Measurements from ENCODE around the gene AEN.
A peak's percentile ranks its signal among the peaks of the same experiment; 100 is the strongest.

AEN gene

DNA sequence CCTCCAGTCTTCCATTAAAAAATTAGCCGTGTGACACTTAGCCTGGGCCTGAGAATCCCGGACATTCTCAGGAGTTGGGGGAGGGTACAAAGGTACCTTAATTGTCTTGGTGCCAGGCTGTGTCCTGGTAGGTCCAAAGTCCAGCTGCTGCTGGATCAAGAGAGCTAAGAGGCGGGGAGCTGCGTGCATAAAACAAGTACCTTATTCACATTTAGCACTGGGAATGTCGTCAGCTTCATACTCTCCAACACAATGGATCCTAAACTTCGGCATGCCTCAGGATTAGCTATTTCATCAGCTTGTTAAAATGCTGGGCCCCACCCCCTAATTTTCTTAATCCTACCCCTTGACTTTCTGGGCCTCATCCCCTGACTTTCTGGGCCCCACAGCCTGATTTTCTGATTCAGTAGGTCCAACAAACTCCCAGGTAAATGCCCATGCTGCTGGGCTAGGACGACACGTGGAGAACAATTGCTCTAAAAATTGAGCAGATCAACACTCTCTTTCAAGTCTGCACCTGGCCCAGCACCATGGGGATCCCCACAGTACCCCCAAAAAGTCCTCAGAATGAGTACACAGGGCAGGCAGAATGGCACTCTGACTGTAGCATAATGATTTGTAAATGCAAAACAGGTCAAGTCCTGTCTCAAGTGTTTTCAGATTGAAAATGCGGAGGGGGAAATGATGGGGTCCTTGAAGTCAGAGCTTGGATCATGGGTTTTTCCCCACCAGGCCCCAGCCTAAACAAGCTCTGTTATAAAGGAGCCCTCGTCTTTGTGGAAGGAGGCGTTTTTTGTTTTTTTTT is 5.6 kb upstream of the AEN start:
- Histone ChIP-seq H3K27ac (ENCODE audit: low read depth, low read length) (no peak overlapping the region), H3K27me3 (ENCODE audit: insufficient read depth, low read length) (no peaks in the 10 kb centered on the region), H3K4me1 (ENCODE audit: control insufficient read depth, insufficient read depth, low read length, unreplicated experiment) (peaks cover 8% of the 10 kb centered on the region), H3K4me3 (ENCODE audit: low read depth, low read length) (no peak overlapping the region), H2AFZ (ENCODE audit: low read length, unreplicated experiment) (no peak overlapping the region), H3K79me2 (ENCODE audit: control insufficient read depth, insufficient read depth, low read length, unreplicated experiment) (no peaks in the 10 kb centered on the region), H3K36me3 (ENCODE audit: insufficient read depth, low read length) (no peaks in the 10 kb centered on the region)

- Histone ChIP-seq H3K27me3 (ENCODE audit: insufficient read depth, low read length) (no peaks in the 10 kb centered on the region), H2AFZ (ENCODE audit: low read length, unreplicated experiment) (no peak overlapping the region), H3K4me3 (ENCODE audit: low read depth, low read length) (no peak overlapping the region), H3K4me1 (ENCODE audit: control insufficient read depth, insufficient read depth, low read length, unreplicated experiment) (peaks cover 12% of the 10 kb centered on the region), H3K36me3 (ENCODE audit: insufficient read depth, low read length) (no peaks in the 10 kb centered on the region), H3K79me2 (ENCODE audit: control insufficient read depth, insufficient read depth, low read length, unreplicated experiment) (peaks cover 1% of the 10 kb centered on the region), H3K27ac (ENCODE audit: low read depth, low read length) (no peak overlapping the region)
Measured at GRCh38 chr15:88616240-88616639, 4.9 kb upstream of the AEN start.

GRCh38 chr15:88617031-88617722 is 4.0 kb upstream of the AEN start:
- peaks cover 11% of the 10 kb centered on the region for H3K79me2 ChIP-seq (ENCODE audit: control insufficient read depth, insufficient read depth, low read length, unreplicated experiment)
- H3K4me1 ChIP-seq (ENCODE audit: control insufficient read depth, insufficient read depth, low read length, unreplicated experiment): peaks cover 12% of the 10 kb centered on the region
- no peak overlapping the region for H2AFZ ChIP-seq (ENCODE audit: low read length, unreplicated experiment)
- no peaks in the 10 kb centered on the region for H3K27me3 ChIP-seq (ENCODE audit: insufficient read depth, low read length)
- no peaks in the 10 kb centered on the region for H3K36me3 ChIP-seq (ENCODE audit: insufficient read depth, low read length)
- no peak overlapping the region for H3K27ac ChIP-seq (ENCODE audit: low read depth, low read length)
- no peak overlapping the region for H3K4me3 ChIP-seq (ENCODE audit: low read depth, low read length)

- Histone ChIP-seq H3K27me3 (ENCODE audit: insufficient read depth, low read length) (no peaks in the 10 kb centered on the region), H3K4me1 (ENCODE audit: control insufficient read depth, insufficient read depth, low read length, unreplicated experiment) (peaks cover 12% of the 10 kb centered on the region), H3K79me2 (ENCODE audit: control insufficient read depth, insufficient read depth, low read length, unreplicated experiment) (peaks cover 17% of the 10 kb centered on the region), H3K27ac (ENCODE audit: low read depth, low read length) (no peak overlapping the region), H2AFZ (ENCODE audit: low read length, unreplicated experiment) (no peak overlapping the region), H3K36me3 (ENCODE audit: insufficient read depth, low read length) (no peaks in the 10 kb centered on the region), H3K4me3 (ENCODE audit: low read depth, low read length) (no peak overlapping the region)
Measured at GRCh38 chr15:88617790-88618189, 3.4 kb upstream of the AEN start.

- peaks cover 14% of the 10 kb centered on the region for H3K4me1 ChIP-seq (ENCODE audit: control insufficient read depth, insufficient read depth, low read length, unreplicated experiment)
- H3K27me3 ChIP-seq (ENCODE audit: insufficient read depth, low read length): no peaks in the 10 kb centered on the region
- H2AFZ ChIP-seq (ENCODE audit: low read length, unreplicated experiment): no peak overlapping the region
- H3K4me3 ChIP-seq (ENCODE audit: low read depth, low read length): no peak overlapping the region
- no peak overlapping the region for H3K27ac ChIP-seq (ENCODE audit: low read depth, low read length)
- H3K79me2 ChIP-seq (ENCODE audit: control insufficient read depth, insufficient read depth, low read length, unreplicated experiment): peaks cover 26% of the 10 kb centered on the region
- no peaks in the 10 kb centered on the region for H3K36me3 ChIP-seq (ENCODE audit: insufficient read depth, low read length)
Measured at GRCh38 chr15:88618686-88619085, 2.5 kb upstream of the AEN start.

DNA sequence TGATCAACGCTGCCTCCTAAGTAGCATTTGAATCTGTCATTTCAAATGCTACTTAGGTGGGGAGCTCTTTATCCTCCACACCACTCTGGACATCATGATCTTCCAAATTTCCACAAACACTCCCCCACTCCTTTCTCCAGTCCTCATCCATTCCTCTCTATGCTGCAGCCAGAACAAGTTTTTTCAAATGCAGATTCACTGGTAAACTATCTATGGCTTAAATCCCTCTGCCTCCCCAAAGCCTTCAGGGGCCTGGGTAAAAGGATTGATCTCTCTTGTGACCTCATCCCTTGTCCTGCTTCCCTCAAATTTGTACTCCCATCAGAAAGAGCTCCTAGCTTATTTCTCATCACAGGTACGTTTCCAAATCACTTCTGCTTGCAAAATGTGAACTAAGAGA is 1.3 kb upstream of the AEN start:
- no peak overlapping the region for H3K4me3 ChIP-seq (ENCODE audit: low read depth, low read length)
- no peaks in the 10 kb centered on the region for H3K27me3 ChIP-seq (ENCODE audit: insufficient read depth, low read length)
- peaks cover 37% of the 10 kb centered on the region for H3K79me2 ChIP-seq (ENCODE audit: control insufficient read depth, insufficient read depth, low read length, unreplicated experiment)
- no peak overlapping the region for H3K27ac ChIP-seq (ENCODE audit: low read depth, low read length)
- H3K4me1 ChIP-seq (ENCODE audit: control insufficient read depth, insufficient read depth, low read length, unreplicated experiment): peaks cover 25% of the 10 kb centered on the region
- no peak overlapping the region for H2AFZ ChIP-seq (ENCODE audit: low read length, unreplicated experiment)
- H3K36me3 ChIP-seq (ENCODE audit: insufficient read depth, low read length): no peaks in the 10 kb centered on the region

DNA sequence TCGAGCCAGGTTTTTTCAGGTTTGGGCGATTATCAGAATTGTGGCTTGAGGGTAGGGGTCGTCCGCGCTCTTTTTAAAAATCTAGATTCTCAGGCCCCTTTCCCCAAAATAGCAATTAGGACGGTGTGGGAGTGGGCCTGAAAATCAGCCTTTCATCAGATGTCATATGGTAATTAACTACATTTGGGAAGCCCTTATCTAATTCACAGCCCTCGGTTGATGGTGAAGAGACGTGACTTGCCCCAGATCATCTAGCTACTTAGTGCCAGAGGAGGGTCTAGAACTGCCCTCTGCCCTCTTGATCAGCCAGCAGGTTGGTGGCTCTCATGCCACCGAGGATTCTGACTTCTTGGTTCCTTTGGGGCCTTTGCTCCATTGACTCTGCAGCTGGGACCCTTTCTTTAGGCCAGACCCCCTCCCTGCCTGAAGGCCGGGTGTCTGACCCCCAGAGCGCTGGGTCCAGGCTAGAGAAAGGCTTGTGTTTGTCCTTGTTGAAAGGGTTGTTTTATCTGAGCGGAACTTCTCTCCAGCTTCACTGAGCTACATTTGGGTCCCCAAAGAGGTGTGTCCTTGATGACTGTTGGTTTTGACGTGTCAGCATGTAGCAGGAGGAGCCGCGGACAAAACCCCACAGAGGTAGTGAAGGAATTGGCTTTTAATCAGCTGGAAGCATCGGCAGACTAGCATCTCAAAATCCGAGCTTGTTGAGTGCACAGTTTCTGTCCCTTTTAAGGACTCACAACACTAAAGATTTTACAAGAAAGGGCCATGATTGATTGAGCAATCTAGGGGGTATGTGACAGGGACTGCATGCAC is 857 bp downstream of the AEN start:
- H2AFZ ChIP-seq (ENCODE audit: low read length, unreplicated experiment): peak overlapping the region; percentile 64
- peak overlapping the region; percentile 96 for H3K27ac ChIP-seq (ENCODE audit: low read depth, low read length)
- peaks cover 9% of the 10 kb centered on the region; the same call in 1 of the 2 replicates for H3K36me3 ChIP-seq (ENCODE audit: insufficient read depth, low read length)
- no peaks in the 10 kb centered on the region for H3K27me3 ChIP-seq (ENCODE audit: insufficient read depth, low read length)
- peak overlapping the region; percentile 92 for H3K4me3 ChIP-seq (ENCODE audit: low read depth, low read length)
- peaks cover 34% of the 10 kb centered on the region for H3K4me1 ChIP-seq (ENCODE audit: control insufficient read depth, insufficient read depth, low read length, unreplicated experiment)
- peaks cover 59% of the 10 kb centered on the region for H3K79me2 ChIP-seq (ENCODE audit: control insufficient read depth, insufficient read depth, low read length, unreplicated experiment)

GRCh38 chr15:88622605-88622975 is 1.4 kb downstream of the AEN start:
- Histone ChIP-seq H3K4me3 (ENCODE audit: low read depth, low read length) (peak overlapping the region; percentile 92), H3K27ac (ENCODE audit: low read depth, low read length) (peak overlapping the region; percentile 96), H3K27me3 (ENCODE audit: insufficient read depth, low read length) (no peaks in the 10 kb centered on the region), H3K79me2 (ENCODE audit: control insufficient read depth, insufficient read depth, low read length, unreplicated experiment) (peaks cover 65% of the 10 kb centered on the region), H3K36me3 (ENCODE audit: insufficient read depth, low read length) (peaks cover 13% of the 10 kb centered on the region), H2AFZ (ENCODE audit: low read length, unreplicated experiment) (no peak overlapping the region), H3K4me1 (ENCODE audit: control insufficient read depth, insufficient read depth, low read length, unreplicated experiment) (peaks cover 36% of the 10 kb centered on the region)

- Histone ChIP-seq H3K27me3 (ENCODE audit: insufficient read depth, low read length) (no peaks in the 10 kb centered on the region), H2AFZ (ENCODE audit: low read length, unreplicated experiment) (no peak overlapping the region), H3K4me3 (ENCODE audit: low read depth, low read length) (peak overlapping the region; percentile 92), H3K4me1 (ENCODE audit: control insufficient read depth, insufficient read depth, low read length, unreplicated experiment) (peaks cover 36% of the 10 kb centered on the region), H3K27ac (ENCODE audit: low read depth, low read length) (peak overlapping the region; percentile 96), H3K79me2 (ENCODE audit: control insufficient read depth, insufficient read depth, low read length, unreplicated experiment) (peaks cover 69% of the 10 kb centered on the region), H3K36me3 (ENCODE audit: insufficient read depth, low read length) (peaks cover 16% of the 10 kb centered on the region)
Measured at GRCh38 chr15:88623061-88623460, 1.9 kb downstream of the AEN start.

GRCh38 chr15:88623632-88624031 is 2.5 kb downstream of the AEN start:
- Histone ChIP-seq H3K4me1 (ENCODE audit: control insufficient read depth, insufficient read depth, low read length, unreplicated experiment) (peaks cover 38% of the 10 kb centered on the region), H3K27me3 (ENCODE audit: insufficient read depth, low read length) (no peaks in the 10 kb centered on the region), H3K4me3 (ENCODE audit: low read depth, low read length) (peak overlapping the region; percentile 92), H2AFZ (ENCODE audit: low read length, unreplicated experiment) (no peak overlapping the region), H3K36me3 (ENCODE audit: insufficient read depth, low read length) (peaks cover 22% of the 10 kb centered on the region), H3K27ac (ENCODE audit: low read depth, low read length) (peak overlapping the region; percentile 96), H3K79me2 (ENCODE audit: control insufficient read depth, insufficient read depth, low read length, unreplicated experiment) (peaks cover 75% of the 10 kb centered on the region)
